GM23338 (cell line): Measurements from ENCODE around the gene ZNF189. TPM values are rescaled to one million over a fixed set of nuclear protein-coding genes. Genes with fewer than 3 reads are reported as not detected.

Experiments used
- ATAC-seq: fragments of 200-7000 bp; cut with Tn5 transposase; 3 replicates; pipeline ENCODE4 v1.9.1; 2020
- DNase-seq: peaks from one replicate; pipeline ENCODE4 v3.0.0-alpha.2; 2015; ENCODE audit warnings: low spot score
- H2AFZ ChIP-seq: fragments of 200-600 bp; sonication (generic); 2 replicates; pipeline ENCODE4 v1.8.0; 2016; ENCODE audit warnings: antibody characterized with exemption, mild to moderate bottlenecking, moderate library complexity
- H3F3A ChIP-seq: fragments of 200-600 bp; sonication (generic); replicated peaks from 2 replicates; pipeline ENCODE4 v1.8.0; 2017; ENCODE audit warnings: antibody characterized with exemption, mixed run types, low read depth
- H3K27ac ChIP-seq: fragments of 200-600 bp; sonication (generic); 2 replicates; pipeline ENCODE4 v1.6.1; 2016; ENCODE audit warnings: low read depth
- H3K27me3 ChIP-seq: fragments of 200-600 bp; sonication (generic); 2 replicates; pipeline ENCODE4 v1.8.0; 2016; ENCODE audit warnings: mild to moderate bottlenecking, mixed run types, moderate library complexity; ENCODE audit not compliant: insufficient read depth
- H3K36me3 ChIP-seq: fragments of 200-600 bp; sonication (generic); 2 replicates; pipeline ENCODE4 v1.8.0; 2016; ENCODE audit warnings: mild to moderate bottlenecking; ENCODE audit not compliant: insufficient read depth
- H3K4me1 ChIP-seq: fragments of 200-600 bp; sonication (generic); 2 replicates; pipeline ENCODE4 v1.8.0; 2016; ENCODE audit warnings: mild to moderate bottlenecking, moderate library complexity; ENCODE audit not compliant: insufficient read depth
- H3K4me2 ChIP-seq: fragments of 200-600 bp; sonication (generic); 2 replicates; pipeline ENCODE4 v1.7.1; 2017; ENCODE audit warnings: mixed run types
- H3K4me3 ChIP-seq: fragments of 200-600 bp; sonication (generic); 2 replicates; pipeline ENCODE4 v1.6.1; 2016; ENCODE audit warnings: mixed run types
- H3K79me2 ChIP-seq: fragments of 200-600 bp; sonication (generic); replicated peaks from 2 replicates; pipeline ENCODE4 v1.8.0; 2017; ENCODE audit warnings: mild to moderate bottlenecking; ENCODE audit not compliant: insufficient read depth
- H3K9me2 ChIP-seq: fragments of 200-600 bp; sonication (generic); 2 replicates; pipeline ENCODE4 v1.8.0; 2017; ENCODE audit not compliant: insufficient read depth
- H4K20me1 ChIP-seq: fragments of 200-600 bp; sonication (generic); replicated peaks from 2 replicates; pipeline ENCODE4 v1.8.0; 2017; ENCODE audit warnings: mild to moderate bottlenecking; ENCODE audit not compliant: insufficient read depth
- H3K27ac Mint-ChIP-seq: 2 replicates; pipeline ENCODE4 v1.8.0; 2020; ENCODE audit warnings: inconsistent platforms, mild to moderate bottlenecking, moderate library complexity, mixed read lengths
- H3K27me3 Mint-ChIP-seq: 3 replicates; pipeline ENCODE4 v1.8.0; 2022; ENCODE audit warnings: low read depth, mild to moderate bottlenecking, moderate library complexity, mixed read lengths, inconsistent platforms; ENCODE audit not compliant: insufficient read depth, poor library complexity
- H3K36me3 Mint-ChIP-seq: 3 replicates; pipeline ENCODE4 v1.8.0; 2021; ENCODE audit warnings: low read depth, mild to moderate bottlenecking, inconsistent platforms, moderate library complexity, mixed read lengths
- H3K4me1 Mint-ChIP-seq: 3 replicates; pipeline ENCODE4 v1.8.0; 2020; ENCODE audit warnings: mild to moderate bottlenecking, inconsistent platforms, mixed read lengths
- H3K4me3 Mint-ChIP-seq: 3 replicates; pipeline ENCODE4 v1.8.0; 2021; ENCODE audit warnings: moderate library complexity, mild to moderate bottlenecking, inconsistent platforms, mixed read lengths
- H3K9me3 Mint-ChIP-seq: 3 replicates; pipeline ENCODE4 v1.8.0; 2020; ENCODE audit warnings: moderate library complexity, mild to moderate bottlenecking, inconsistent platforms, mixed read lengths
- EZH2 ChIP-seq: fragments of 200-600 bp; sonication (generic); IDR thresholded peaks from one replicate; pipeline ENCODE4 v1.8.0; 2017; ENCODE audit warnings: antibody characterized with exemption, mild to moderate bottlenecking, low read depth; ENCODE audit not compliant: unreplicated experiment
- STAT1 ChIP-seq: IDR thresholded peaks from one replicate; pipeline ENCODE4 v1.6.1; 2016; ENCODE audit warnings: antibody characterized with exemption; ENCODE audit not compliant: unreplicated experiment
- ZNF331 ChIP-seq: fragments of 250-450 bp; sonication (Bioruptor Pico); IDR thresholded peaks from 2 replicates; pipeline ENCODE4 v1.5.0; 2020; ENCODE audit warnings: low read depth, mild to moderate bottlenecking, moderate library complexity
- polyA plus RNA-seq: library from polyadenylated mRNA; unstranded; fragments of >200 nt; fragmentation: Nextera tagmentation; extraction: Ambion mirVana; gene quantifications from 2 replicates; pipeline ENCODE4 v1.2.1, GENCODE V29; 2016
- total RNA-seq: library from RNA; depleted of rRNA; stranded (reverse); fragments of >200 nt; shearing (Covaris generic); gene quantifications from 2 replicates; pipeline ENCODE4 v1.2.3, GENCODE V29; 2014
- TF ChIP-seq, protein P1 (sequence below): IDR thresholded peaks from one replicate; pipeline ENCODE4 v1.6.1; 2018; ENCODE audit warnings: antibody characterized with exemption; ENCODE audit not compliant: unreplicated experiment
- TF ChIP-seq, protein P2 (sequence below): fragments of 250-450 bp; sonication (Bioruptor Pico); IDR thresholded peaks from 2 replicates; pipeline ENCODE4 v1.5.0; 2020; ENCODE audit warnings: mild to moderate bottlenecking, moderate library complexity

The ZNF189 gene
- total and polyA plus RNA-seq, 2 experiments from 2014 or later, result 5.8 to 10.6 TPM

DNA sequence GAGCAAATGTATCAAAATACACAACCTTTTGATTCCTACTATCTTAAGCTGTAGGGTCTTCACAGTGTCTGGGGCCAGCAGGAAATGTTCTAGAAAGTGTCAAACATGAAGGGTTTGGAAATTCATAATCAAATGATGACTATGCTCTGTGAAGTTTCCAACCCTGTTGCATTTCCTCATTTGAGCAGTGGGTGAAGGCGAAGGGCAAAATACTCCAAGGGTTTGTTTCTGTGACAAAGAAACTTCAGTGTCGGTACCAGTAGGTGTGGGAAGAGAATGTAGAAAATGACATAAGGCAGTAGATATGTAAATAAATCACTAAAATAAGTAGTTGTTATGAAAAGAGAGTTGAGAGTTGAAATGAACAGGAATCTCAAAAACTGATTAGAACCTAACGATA, 36.3 kb downstream of the ZNF189 start:
- Mint-ChIP-seq H3K27ac (no peak overlapping the region), H3K36me3 (no peaks in the 10 kb centered on the region), H3K27me3 (no peaks in the 10 kb centered on the region), H3K4me1 (no peaks in the 10 kb centered on the region), H3K9me3 (no peaks in the 10 kb centered on the region), H3K4me3 (no peak overlapping the region)
- DNase-seq (no peak), ATAC-seq (no peak)
- TF ChIP-seq ZNF331 (no peak), EZH2 (no peak), STAT1 (no peak)
- TF ChIP-seq, protein P1, sequence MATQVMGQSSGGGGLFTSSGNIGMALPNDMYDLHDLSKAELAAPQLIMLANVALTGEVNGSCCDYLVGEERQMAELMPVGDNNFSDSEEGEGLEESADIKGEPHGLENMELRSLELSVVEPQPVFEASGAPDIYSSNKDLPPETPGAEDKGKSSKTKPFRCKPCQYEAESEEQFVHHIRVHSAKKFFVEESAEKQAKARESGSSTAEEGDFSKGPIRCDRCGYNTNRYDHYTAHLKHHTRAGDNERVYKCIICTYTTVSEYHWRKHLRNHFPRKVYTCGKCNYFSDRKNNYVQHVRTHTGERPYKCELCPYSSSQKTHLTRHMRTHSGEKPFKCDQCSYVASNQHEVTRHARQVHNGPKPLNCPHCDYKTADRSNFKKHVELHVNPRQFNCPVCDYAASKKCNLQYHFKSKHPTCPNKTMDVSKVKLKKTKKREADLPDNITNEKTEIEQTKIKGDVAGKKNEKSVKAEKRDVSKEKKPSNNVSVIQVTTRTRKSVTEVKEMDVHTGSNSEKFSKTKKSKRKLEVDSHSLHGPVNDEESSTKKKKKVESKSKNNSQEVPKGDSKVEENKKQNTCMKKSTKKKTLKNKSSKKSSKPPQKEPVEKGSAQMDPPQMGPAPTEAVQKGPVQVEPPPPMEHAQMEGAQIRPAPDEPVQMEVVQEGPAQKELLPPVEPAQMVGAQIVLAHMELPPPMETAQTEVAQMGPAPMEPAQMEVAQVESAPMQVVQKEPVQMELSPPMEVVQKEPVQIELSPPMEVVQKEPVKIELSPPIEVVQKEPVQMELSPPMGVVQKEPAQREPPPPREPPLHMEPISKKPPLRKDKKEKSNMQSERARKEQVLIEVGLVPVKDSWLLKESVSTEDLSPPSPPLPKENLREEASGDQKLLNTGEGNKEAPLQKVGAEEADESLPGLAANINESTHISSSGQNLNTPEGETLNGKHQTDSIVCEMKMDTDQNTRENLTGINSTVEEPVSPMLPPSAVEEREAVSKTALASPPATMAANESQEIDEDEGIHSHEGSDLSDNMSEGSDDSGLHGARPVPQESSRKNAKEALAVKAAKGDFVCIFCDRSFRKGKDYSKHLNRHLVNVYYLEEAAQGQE, result no peak
- TF ChIP-seq, protein P2, sequence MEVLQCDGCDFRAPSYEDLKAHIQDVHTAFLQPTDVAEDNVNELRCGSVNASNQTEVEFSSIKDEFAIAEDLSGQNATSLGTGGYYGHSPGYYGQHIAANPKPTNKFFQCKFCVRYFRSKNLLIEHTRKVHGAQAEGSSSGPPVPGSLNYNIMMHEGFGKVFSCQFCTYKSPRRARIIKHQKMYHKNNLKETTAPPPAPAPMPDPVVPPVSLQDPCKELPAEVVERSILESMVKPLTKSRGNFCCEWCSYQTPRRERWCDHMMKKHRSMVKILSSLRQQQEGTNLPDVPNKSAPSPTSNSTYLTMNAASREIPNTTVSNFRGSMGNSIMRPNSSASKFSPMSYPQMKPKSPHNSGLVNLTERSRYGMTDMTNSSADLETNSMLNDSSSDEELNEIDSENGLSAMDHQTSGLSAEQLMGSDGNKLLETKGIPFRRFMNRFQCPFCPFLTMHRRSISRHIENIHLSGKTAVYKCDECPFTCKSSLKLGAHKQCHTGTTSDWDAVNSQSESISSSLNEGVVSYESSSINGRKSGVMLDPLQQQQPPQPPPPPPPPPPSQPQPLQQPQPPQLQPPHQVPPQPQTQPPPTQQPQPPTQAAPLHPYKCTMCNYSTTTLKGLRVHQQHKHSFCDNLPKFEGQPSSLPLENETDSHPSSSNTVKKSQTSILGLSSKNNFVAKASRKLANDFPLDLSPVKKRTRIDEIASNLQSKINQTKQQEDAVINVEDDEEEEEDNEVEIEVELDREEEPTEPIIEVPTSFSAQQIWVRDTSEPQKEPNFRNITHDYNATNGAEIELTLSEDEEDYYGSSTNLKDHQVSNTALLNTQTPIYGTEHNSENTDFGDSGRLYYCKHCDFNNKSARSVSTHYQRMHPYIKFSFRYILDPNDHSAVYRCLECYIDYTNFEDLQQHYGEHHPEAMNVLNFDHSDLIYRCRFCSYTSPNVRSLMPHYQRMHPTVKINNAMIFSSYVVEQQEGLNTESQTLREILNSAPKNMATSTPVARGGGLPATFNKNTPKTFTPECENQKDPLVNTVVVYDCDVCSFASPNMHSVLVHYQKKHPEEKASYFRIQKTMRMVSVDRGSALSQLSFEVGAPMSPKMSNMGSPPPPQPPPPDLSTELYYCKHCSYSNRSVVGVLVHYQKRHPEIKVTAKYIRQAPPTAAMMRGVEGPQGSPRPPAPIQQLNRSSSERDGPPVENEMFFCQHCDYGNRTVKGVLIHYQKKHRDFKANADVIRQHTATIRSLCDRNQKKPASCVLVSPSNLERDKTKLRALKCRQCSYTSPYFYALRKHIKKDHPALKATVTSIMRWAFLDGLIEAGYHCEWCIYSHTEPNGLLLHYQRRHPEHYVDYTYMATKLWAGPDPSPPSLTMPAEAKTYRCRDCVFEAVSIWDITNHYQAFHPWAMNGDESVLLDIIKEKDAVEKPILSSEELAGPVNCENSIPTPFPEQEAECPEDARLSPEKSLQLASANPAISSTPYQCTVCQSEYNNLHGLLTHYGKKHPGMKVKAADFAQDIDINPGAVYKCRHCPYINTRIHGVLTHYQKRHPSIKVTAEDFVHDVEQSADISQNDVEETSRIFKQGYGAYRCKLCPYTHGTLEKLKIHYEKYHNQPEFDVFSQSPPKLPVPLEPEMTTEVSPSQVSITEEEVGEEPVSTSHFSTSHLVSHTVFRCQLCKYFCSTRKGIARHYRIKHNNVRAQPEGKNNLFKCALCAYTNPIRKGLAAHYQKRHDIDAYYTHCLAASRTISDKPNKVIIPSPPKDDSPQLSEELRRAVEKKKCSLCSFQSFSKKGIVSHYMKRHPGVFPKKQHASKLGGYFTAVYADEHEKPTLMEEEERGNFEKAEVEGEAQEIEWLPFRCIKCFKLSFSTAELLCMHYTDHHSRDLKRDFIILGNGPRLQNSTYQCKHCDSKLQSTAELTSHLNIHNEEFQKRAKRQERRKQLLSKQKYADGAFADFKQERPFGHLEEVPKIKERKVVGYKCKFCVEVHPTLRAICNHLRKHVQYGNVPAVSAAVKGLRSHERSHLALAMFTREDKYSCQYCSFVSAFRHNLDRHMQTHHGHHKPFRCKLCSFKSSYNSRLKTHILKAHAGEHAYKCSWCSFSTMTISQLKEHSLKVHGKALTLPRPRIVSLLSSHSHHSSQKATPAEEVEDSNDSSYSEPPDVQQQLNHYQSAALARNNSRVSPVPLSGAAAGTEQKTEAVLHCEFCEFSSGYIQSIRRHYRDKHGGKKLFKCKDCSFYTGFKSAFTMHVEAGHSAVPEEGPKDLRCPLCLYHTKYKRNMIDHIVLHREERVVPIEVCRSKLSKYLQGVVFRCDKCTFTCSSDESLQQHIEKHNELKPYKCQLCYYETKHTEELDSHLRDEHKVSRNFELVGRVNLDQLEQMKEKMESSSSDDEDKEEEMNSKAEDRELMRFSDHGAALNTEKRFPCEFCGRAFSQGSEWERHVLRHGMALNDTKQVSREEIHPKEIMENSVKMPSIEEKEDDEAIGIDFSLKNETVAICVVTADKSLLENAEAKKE (CRISPR knock-in tag), result no peak
- H3K27ac ChIP-seq, result no peak overlapping the region
- H3K36me3 ChIP-seq, result no peaks in the 10 kb centered on the region
- no peak overlapping the region for H3K4me3 ChIP-seq
- no peak overlapping the region for H3K4me2 ChIP-seq
- H3K9me2 ChIP-seq, result peaks cover 2% of the 10 kb centered on the region
- no peaks in the 10 kb centered on the region for H3K27me3 ChIP-seq
- H2AFZ ChIP-seq, result no peak overlapping the region
- no peaks in the 10 kb centered on the region for H3K79me2 ChIP-seq
- H3F3A ChIP-seq, result no peaks in the 10 kb centered on the region
- no peaks in the 10 kb centered on the region for H3K4me1 ChIP-seq
- H4K20me1 ChIP-seq, result no peaks in the 10 kb centered on the region
